Measurements from ENCODE around the gene PRRG4.
"Not testable (repeated sequence)": the region's sequence is repeated elsewhere in the genome, so short reads cannot be mapped to it uniquely, and the experiment has no call there.

PRRG4 gene

GRCh38 chr11:32829680-32830412 is at the start of gene PRRG4:
TSS of gene PRRG4 (plus strand) at chr11:32829927. CDS start at chr11:32830530, 603 bp downstream.
- TF ChIP-seq, protein P1, sequence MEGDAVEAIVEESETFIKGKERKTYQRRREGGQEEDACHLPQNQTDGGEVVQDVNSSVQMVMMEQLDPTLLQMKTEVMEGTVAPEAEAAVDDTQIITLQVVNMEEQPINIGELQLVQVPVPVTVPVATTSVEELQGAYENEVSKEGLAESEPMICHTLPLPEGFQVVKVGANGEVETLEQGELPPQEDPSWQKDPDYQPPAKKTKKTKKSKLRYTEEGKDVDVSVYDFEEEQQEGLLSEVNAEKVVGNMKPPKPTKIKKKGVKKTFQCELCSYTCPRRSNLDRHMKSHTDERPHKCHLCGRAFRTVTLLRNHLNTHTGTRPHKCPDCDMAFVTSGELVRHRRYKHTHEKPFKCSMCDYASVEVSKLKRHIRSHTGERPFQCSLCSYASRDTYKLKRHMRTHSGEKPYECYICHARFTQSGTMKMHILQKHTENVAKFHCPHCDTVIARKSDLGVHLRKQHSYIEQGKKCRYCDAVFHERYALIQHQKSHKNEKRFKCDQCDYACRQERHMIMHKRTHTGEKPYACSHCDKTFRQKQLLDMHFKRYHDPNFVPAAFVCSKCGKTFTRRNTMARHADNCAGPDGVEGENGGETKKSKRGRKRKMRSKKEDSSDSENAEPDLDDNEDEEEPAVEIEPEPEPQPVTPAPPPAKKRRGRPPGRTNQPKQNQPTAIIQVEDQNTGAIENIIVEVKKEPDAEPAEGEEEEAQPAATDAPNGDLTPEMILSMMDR (IDR thresholded peaks at IDR 0.05; ENCODE audit: low read depth, low read length, missing control alignments), result no peak
- peak within 1 kb of the TSS; percentile 38 for H3K4me3 ChIP-seq (replicated peaks; ENCODE audit: low read depth, low read length)
- DNase-seq (ENCODE audit: extremely low read depth, low read depth), result no peak

- DNase-seq (ENCODE audit: extremely low read depth, low read depth); H3K4me3 ChIP-seq (replicated peaks; ENCODE audit: low read depth, low read length): not testable (repeated sequence)
Observed at GRCh38 chr11:32780839-32781238, 48.9 kb upstream of the PRRG4 start.

DNA sequence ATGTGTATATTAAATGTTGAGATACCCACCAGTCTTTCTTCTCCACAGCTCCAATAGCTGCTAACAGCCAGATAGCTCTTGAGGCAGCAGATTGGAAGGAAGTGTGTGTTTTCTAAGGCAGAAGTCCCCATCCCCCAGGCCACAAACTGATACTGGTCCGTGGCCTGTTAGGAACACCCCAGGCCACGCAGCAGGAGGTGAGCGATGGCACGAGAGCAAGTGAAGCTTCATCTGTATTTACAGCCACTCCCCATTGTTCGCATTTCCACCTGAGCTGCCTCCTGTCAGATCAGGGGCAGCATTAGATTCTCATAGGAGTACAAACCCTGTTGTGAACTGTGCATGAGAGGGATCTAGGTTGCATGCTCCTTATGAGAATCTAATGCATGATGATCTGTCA is 48.0 kb upstream of the PRRG4 start:
- no peak overlapping the region for H3K4me3 ChIP-seq (replicated peaks; ENCODE audit: low read depth, low read length)
- TF ChIP-seq, protein P1 (IDR thresholded peaks at IDR 0.05; ENCODE audit: low read depth, low read length, missing control alignments), result no peak
- no peak for DNase-seq (ENCODE audit: extremely low read depth, low read depth)

- DNase-seq (ENCODE audit: extremely low read depth, low read depth), result no peak
- TF ChIP-seq, protein P1 (IDR thresholded peaks at IDR 0.05; ENCODE audit: low read depth, low read length, missing control alignments), result no peak
- H3K4me3 ChIP-seq (replicated peaks; ENCODE audit: low read depth, low read length), result no peak overlapping the region
Observed at GRCh38 chr11:32785262-32785661, 44.5 kb upstream of the PRRG4 start.

GRCh38 chr11:32786811-32787210 is 42.9 kb upstream of the PRRG4 start:
- no peak for DNase-seq (ENCODE audit: extremely low read depth, low read depth)

DNA sequence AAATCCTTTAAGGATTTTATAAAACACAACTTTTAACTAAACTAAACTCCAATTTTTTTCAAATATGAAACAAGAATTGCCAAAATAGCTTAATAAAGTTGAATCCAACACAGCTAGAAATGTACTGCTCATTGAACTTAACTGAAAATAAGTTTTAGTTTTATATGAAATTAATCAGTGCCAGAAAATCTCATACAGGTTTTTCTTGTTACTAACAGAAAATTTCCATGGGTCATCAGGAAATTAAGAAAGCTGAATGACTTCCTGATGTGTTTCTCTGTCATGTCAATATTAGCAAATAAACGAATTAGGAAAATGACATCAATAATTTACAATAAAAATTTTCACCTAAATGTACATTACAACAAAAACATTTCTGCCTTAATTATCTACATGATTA is 38.8 kb upstream of the PRRG4 start:
- no peak for DNase-seq (ENCODE audit: extremely low read depth, low read depth)
- H3K4me3 ChIP-seq (replicated peaks; ENCODE audit: low read depth, low read length), result no peak overlapping the region
- TF ChIP-seq, protein P1 (IDR thresholded peaks at IDR 0.05; ENCODE audit: low read depth, low read length, missing control alignments), result no peak

More at GRCh38 chr11:32786811-32787210, 42.9 kb upstream of the PRRG4 start:
- no peak overlapping the region for H3K4me3 ChIP-seq (replicated peaks; ENCODE audit: low read depth, low read length)
- TF ChIP-seq, protein P1 (IDR thresholded peaks at IDR 0.05; ENCODE audit: low read depth, low read length, missing control alignments), result no peak

GRCh38 chr11:32792111-32792947 is 37.4 kb upstream of the PRRG4 start:
- TF ChIP-seq, protein P1 (IDR thresholded peaks at IDR 0.05; ENCODE audit: low read depth, low read length, missing control alignments), result no peak
- no peak overlapping the region for H3K4me3 ChIP-seq (replicated peaks; ENCODE audit: low read depth, low read length)
- no peak for DNase-seq (ENCODE audit: extremely low read depth, low read depth)
